ENCODE data around the gene PIAS1.
"Not testable (repeated sequence)": the region's sequence is repeated elsewhere in the genome, so short reads cannot be mapped to it uniquely, and the experiment has no call there.

The PIAS1 gene

DNA sequence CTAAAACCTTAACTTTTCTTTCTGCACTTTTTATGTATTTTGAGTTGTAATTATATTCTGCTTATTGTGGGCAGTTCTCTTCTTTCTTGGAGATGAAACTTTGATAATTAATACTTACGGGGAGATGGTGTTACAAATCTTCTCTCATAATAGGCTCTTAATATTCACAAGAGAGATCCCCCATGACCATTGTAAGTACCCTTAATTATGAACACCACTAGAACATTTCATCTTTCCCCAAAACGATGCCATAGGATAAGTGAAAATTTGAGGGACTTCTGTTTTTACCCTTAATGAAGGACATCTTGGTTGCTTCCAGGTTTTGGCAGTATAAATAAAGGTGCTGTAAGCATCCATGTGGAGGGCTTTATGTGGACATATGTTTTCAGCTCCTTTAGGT, 60.7 kb downstream of the PIAS1 start:
- DNase-seq (ENCODE audit: low read depth in 2 of 2): no peak

DNA sequence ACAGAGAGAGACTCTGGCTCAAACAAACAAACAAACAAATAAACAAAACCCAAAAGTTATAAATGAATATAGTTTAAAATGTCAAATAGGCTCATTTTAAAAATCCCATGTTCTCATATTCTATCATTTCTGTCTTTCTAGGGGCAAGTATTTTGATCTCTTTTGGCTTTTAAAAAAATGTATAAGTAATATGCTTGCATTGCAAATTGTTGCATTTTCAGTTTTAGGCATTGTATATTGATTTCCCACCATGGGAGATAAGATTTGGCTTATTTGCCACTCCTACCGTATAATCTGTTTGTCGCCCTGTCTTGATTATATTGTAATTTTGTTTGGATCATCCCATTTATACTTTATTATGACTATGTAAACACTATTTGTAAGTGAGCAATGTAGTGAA, 70.6 kb downstream of the PIAS1 start:
- no peak for DNase-seq (ENCODE audit: low read depth in 2 of 2)

DNA sequence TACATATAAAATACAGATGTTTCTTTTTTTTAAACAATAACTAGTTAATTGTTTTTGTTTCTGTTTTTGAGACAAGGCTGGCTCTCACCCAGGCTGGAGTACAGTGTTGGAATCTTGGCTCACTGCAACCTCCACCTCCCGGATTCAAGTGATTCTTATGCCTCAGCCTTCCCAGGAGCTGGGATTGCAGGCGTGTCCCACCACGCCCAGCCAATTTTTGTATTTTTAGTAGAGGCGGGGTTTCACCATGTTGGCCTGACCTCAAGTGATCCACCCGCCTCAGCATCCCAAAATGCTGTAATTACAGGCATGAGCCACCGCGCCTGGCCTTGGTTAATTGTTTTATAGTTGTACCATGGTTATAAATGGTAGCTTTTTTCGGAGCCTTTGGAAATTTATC, 72.3 kb downstream of the PIAS1 start:
- DNase-seq (ENCODE audit: low read depth in 2 of 2): no peak

DNA sequence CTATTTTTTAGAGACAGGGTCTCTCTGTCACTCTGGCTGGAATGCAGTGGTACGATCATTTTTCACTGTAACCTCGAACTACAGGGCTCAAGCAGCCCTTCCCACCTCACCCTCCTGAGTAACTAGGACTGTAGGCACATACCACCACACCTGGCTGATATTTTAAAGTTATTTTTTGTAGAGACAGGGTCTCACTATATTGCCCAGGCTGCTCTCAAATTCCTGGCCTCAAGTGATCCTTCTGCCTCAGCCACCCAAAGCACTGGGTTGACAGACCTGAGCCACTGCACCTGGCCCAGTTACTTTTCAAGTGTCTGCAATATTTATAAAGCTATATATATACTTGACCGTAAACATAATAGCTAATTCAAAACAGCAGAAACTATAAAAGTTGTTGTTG, 75.0 kb downstream of the PIAS1 start:
- no peak for DNase-seq (ENCODE audit: low read depth in 2 of 2)

DNA sequence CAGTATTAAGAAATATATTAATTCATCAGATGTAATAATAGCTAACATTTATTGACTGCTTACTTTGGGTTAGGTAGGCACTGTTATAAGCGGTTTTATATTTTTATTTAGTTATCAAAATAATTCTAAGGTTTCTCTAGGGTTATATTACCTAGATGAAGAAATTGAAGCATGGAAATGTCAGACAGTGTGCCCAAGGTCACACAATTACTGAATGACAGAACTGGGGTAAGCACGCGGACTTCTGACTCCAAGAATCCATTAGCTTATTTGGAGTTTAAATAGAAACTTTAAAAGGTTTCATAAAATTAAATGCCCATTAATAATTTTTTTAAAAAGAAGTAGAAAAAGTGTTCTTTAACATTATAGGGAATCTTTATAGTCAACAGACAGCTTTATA, 76.7 kb downstream of the PIAS1 start:
- no peak for DNase-seq (ENCODE audit: low read depth in 2 of 2)

DNA sequence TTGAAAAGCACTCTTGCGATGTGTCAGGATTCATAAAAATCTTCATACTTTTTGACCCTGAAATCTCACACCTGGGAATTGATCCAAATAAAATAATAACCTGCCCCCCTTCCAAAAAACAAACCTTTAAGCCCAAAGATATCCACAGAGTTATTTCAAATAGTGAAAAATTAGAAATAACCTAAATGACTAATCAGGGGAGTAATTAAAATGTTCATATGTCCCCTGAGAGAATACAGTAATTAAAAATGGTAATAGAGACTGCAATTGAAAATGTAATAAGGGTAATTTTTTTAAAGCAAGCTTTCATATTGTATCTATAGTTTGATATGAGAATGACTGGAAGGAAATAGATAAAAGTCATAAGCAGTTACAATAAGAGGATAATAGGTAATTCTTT, 83.0 kb downstream of the PIAS1 start:
- no peak for DNase-seq (ENCODE audit: low read depth in 2 of 2)

DNA sequence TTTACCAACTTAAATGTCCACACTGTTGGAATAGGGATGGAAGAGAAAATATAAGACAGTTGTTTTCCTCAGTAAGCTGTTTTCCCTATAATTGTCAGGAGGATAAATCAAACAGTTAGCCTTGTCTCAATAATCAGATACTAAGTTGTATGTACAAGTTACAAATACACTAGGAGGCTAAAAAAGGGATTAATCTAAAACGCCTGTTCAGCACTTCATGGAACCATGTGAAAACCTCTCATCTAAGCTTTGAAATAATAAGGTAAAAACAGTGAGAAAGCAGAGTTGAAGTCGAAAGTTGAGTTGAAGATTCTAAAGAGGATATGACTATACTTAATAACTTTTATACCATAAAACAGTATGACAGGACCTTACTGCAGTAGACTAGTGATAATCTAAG, 89.0 kb downstream of the PIAS1 start:
- no peak for DNase-seq (ENCODE audit: low read depth in 2 of 2)

DNA sequence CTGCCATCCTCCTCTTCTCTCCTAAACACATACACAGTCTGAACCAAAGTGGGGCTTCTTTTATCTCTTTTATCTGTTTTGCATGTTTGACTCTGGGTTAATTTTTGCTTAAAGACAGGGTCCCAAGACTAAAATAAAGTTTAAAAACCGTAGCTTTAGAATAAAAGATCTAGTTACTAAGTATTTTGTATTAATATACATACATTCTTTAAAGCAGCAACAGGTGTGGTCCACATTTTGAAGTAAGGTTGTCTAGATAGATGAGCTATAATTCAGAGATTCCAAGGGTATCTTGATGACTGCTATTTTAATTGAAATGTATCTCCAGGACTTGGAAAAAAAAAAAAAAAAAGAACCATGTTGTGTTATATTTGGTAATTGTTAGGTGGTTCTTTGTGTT, 89.7 kb downstream of the PIAS1 start:
- no peak for DNase-seq (ENCODE audit: low read depth in 2 of 2)

DNA sequence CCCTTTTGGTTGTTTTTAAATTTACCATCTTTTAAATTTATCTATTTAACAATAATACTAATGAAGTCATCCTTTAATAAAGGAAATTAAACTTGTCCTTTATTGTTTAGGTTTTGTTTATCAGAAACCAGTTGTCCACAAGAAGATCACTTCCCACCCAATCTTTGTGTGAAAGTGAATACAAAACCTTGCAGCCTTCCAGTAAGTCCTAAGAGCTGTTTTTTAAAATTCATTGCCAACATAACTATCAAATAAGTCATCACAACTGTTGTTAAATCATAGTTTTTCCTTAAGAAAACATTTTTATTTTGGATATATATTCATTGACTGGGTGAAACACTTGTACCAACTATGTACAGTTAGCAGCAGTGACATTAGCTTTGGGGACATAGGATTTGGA, 91.6 kb downstream of the PIAS1 start:
- no peak for DNase-seq (ENCODE audit: low read depth in 2 of 2)

DNA sequence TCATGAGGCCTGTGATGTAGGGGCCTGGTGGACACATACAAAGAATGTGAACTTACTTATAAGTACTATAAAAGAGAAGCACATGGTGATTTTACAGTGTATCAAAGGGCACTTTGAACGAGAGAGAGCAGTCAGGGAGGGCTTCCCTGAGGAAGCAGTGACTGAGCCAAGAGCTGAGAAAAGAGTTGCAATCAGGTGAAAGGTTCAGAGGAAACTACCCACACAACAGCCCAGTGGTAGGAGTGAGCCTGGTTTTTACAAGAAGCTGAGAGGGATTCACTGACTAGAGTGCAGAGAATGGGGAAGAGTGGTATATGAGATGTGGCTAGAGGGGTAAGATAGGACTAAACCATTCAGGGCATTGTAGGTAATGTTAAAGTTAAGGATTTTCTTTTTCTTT, 93.9 kb downstream of the PIAS1 start:
- no peak for DNase-seq (ENCODE audit: low read depth in 2 of 2)

DNA sequence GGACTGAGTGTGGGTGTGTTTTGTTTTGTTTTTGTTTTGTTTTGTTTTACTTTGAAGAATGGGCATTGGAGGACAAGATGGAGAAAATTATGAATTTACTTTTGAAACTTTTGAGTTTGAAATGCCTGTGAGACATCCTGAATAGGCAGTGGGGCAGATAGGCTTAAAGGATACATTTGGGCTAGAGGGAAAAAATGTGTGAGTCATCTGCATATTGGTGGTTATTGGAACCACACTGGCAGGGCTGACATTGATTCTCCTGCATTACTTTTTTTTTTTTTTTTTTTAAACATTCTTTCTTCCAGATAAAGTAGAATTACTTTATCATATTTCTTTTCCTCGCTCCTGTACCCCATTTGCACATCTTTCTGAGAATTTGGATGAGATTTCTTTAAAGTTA, 94.9 kb downstream of the PIAS1 start:
- peak; percentile 56 to 64 for DNase-seq (ENCODE audit: low read depth in 2 of 2)

DNA sequence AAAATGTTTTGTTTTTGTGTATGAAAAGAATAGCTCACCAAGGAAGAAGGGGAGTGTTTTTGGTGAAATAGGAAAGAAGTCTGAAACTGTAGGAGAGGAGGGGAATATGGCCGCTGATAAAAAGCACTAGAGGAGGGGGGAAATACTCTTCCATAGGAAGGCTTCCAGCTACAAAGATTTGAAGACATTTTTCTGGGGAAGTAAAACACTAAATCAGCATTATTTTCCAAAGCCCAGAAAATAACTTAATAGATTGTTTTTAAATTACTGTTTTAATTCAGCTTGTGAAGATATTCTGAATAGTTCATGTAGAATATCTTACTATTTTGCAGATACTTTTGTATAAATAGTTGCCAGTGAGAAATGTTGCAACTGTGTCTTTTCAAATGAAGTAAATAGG, 96.1 kb downstream of the PIAS1 start:
- DNase-seq (ENCODE audit: low read depth in 2 of 2): no peak

DNA sequence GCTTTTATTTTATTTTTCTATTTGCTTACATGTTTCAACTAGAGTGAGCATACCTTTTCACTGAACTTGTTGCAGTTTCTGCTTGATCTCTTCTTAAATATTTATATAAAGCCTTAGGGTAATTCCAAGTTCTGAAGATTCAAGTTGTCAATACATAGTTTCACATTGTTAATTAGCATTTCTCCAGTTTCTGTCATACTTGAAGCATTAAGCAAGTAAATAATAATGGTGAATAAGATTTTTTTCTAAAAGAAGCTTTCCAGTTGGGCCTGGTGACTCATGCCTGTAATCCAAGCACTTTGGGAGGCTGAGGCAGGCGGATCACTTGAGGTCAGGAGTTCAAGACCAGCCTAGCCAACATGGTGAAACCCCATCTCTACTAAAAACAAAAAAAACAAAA, 97.2 kb downstream of the PIAS1 start:
- no peak for DNase-seq (ENCODE audit: low read depth in 2 of 2)

DNA sequence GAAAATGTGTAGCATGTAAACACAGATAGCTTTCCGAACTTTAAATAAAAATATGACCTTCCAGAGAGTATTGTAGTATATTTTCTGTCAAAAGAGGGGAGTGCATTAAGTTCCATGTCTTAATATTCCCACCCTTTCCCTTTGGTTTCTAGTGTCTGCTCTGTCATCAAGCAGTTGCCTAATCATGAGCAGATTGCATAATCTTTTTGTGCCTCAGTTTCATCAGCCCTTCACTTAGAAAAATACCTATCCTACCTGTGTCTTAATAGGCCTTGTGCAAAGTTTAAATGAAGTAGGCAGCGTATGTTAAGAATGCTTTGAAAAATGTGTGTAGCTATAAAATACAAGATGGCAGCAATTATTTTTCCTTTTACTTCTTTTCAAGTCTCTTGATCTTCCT, 98.2 kb downstream of the PIAS1 start:
- DNase-seq (ENCODE audit: low read depth in 2 of 2): no peak

DNA sequence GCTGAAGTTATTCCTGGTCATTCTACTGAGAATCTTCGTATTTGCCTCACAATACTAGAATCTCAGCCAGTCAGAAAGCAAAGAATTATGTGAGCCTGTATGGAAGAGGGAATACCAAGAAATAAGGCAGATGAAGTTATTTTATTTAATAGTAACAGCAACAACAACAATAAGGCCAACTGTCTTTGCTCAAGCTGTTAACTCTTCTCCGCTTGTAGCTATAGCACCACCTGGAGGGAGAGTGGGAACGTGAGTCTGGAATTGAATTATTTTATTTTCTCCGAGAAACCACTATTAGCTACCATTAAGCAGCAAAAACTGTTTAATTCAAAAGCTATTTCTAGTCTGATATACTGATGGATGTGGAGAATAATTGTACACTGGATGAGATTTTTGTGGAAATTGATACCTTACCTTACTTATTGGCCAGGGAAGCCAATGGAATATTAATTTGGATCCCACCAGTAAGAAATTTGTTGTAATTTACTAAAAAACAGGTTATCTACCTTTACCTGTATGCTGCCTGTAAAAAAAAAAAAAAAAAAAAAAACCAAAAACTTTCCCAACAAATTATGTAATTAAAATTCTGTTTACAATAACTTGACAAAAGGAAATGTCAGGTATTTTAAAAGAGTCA, 100.9 kb downstream of the PIAS1 start:
- peak in 1 of 2 experiments; percentile 28 for DNase-seq (ENCODE audit: low read depth in 2 of 2)

DNA sequence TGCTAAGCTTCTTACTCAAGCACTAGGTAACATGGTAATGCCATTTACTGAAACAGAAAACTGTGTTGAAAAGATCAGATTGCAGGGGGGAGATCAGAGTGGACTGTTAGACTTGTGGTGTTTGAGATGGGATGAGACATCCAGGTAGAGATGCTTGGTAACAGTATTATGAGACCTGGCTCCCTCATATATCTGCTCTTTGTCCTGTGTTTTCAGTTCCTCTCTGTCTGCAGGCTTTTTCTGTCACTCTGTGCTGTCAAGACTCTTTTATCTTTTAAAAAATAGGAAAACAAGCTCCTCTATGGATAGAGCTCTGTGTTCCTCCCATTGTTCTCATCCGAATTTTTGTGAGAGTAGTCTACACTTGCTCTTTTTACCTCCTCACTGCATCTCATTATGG, 103.0 kb downstream of the PIAS1 start:
- DNase-seq (ENCODE audit: low read depth in 2 of 2): no peak

DNA sequence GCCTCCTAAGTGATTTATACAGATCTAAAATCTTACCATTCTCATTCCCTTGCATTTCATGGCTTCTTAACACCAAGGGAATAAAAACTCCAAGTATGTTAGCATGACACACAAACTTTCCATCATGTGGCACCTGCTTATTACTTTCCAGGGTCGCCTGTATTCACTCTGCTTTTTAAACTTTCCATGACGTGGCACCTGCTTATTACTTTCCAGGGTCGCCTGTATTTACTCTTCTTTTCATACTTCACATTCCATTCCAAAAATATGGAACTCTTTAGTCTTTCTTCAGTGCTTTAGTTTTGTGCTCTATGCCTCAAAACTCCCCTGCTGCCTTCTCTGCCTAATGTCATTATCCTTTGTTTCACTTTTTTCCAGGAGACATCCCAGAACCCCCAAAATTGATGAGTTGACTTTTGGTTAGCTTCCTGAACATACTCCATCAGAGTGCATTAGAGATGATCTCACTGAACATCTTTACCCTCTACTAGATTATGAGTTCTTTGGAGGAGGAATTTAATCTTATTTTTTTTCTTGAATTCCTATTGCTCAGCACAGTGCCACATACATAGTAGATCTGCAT, 104.0 kb downstream of the PIAS1 start:
- DNase-seq (ENCODE audit: low read depth in 2 of 2): no peak

DNA sequence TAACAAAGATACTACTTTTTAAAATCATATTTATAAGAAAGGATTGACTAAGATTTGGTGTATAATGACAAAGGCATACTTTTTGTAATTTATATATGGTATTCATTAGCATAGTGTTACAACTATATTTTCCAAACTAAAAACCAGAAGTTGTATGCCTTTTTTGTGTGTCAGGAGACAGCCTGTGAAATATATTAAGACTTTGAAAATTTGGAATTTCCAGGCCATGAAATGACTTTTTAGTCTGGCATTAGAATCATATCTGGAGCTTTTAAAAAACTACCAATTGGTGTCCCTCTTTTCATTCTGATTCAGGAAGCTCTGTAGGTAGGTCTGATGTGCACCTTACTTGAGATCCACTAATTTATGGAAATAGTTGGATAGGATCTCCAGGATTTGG, 109.1 kb downstream of the PIAS1 start:
- DNase-seq (ENCODE audit: low read depth in 2 of 2): no peak

DNA sequence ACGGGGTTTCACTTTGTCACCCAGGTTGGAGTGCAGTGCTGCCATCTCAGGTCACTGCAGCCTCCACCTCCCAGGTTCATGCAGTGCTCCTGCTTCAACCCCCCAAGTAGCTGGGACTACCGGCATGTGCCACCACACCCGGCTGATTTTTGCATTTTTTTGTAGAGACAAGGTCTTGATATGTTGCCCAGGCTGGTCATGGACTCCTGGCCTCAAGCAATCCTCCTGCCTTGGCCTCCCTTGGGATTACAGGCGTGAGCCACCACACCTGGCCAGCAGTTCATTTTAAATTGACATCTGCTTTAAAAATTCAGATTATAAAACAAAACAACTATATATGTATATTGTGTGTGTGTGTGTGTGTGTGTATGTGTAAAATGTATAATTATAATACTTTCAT, 112.7 kb downstream of the PIAS1 start:
- DNase-seq (ENCODE audit: low read depth in 2 of 2): no peak

DNA sequence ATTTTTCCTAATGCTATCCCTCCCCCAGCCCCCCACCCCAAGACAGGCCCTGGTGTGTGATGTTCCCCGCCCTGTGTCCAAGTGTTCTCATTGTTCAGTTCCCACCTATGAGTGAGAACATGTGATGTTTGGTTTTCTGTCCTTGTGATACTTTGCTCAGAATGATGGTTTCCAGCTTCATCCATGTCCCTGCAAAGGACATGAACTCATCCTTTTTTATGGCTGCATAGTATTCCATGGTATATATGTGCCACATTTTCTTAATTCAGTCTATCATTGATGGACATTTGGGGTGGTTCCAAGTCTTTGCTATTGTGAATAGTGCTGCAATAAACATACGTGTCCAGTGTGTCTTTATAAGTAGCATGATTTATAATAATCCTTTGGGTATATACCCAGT, 117.9 kb downstream of the PIAS1 start:
- not testable (repeated sequence) for DNase-seq (ENCODE audit: low read depth in 2 of 2)

DNA sequence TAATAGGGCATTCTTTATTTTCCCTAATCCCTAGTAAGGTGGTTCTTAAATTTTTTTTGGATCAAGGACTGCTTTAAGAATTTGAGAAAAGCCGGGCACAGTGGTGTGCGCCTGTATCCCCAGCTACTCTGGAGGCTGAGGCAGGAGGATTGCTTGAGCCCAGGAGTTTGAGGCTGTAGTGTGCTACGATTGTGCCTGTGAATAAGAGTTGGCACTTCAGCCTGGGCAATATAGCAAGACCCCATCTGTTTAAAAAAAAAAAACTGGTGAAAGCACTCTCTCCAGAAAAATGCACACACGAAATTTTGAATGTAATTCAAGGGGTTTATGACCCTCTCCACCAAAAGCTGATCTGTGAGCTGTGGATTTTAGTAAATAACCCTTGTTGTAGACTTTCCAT, 119.0 kb downstream of the PIAS1 start:
- no peak for DNase-seq (ENCODE audit: low read depth in 2 of 2)

DNA sequence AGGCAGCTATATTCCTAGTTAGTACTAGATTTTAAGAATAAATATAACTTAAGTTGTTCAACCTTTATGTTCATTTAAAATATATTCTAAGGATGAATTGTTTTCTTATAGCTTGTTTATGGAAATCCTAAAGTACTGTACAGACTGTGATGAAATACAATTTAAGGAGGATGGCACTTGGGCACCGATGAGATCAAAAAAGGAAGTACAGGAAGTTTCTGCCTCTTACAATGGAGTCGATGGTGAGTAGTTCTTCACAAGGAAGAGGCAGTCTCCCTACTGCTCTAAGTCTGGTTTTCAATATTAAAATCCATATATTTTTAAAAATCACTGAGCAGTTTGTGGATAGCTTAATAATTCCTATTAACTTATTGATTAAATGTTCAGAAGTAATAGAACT, 121.4 kb downstream of the PIAS1 start:
- DNase-seq (ENCODE audit: low read depth in 2 of 2): no peak

DNA sequence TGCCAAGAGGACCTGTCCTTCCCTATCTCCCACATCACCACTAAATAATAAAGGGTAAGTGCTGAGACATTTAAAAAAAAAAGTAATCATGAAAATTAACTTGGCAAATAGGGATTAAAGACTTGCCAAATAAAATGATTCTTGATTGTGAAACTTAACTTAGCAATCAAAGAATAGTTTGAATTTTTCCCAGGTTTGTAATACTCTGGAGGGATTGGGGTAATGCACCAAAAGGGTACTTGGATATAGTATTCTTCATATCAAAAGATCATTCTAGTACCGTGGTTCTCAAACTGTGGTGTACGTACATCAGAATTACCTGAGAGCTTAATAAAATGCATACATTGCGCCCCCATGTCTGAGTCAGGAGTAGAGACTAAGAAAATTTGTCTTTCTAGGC, 122.5 kb downstream of the PIAS1 start:
- DNase-seq (ENCODE audit: low read depth in 2 of 2): no peak

DNA sequence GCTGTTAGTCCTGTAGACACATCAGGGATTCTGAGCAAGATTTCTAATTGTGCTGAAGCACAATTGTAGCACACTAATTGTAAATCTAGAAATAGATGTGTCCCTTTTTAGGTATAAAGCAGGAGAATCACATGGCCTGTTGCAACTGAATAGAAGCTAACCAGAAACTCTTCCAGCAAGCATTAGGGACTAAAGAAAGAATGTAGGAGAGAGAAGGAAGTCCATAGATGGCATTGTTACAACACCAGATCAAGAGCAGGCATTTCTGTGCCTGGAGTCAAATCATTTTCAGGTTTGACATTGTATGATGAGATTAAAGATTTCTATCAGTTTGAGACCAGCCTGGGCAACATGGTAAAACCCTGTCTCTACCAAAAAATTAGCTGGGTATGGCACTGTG, 123.6 kb downstream of the PIAS1 start:
- DNase-seq (ENCODE audit: low read depth in 2 of 2): no peak
